NT2/D1 (cell line): ENCODE data around the gene APOA5.
"Not testable (repeated sequence)": the region's sequence is repeated elsewhere in the genome, so short reads cannot be mapped to it uniquely, and the experiment has no call there.

Experiments used
- SUZ12 ChIP-seq: IDR thresholded peaks from 2 replicates; pipeline ENCODE4 v1.6.1; 2011; ENCODE audit not compliant: insufficient read length, insufficient read depth; ENCODE audit errors: extremely low read depth
- YY1 ChIP-seq: IDR thresholded peaks from 2 replicates; pipeline ENCODE4 v1.6.1; 2011; ENCODE audit not compliant: insufficient read length, insufficient read depth

- TF ChIP-seq YY1, SUZ12: not testable (repeated sequence)
Observed at GRCh38 chr11:116756044-116756443, 35.6 kb downstream of the APOA5 start.
